GM23338 (cell line): ENCODE measurements around the gene RPS26. TPM values are rescaled to one million over a fixed set of nuclear protein-coding genes. Genes with fewer than 3 reads are reported as not detected.

ENCODE experiments used
- ATAC-seq: fragments of 200-7000 bp; cut with Tn5 transposase; 3 replicates; pipeline ENCODE4 v1.9.1; 2020
- DNase-seq: peaks from one replicate; pipeline ENCODE4 v3.0.0-alpha.2; 2015; ENCODE audit warnings: low spot score
- H2AFZ ChIP-seq: fragments of 200-600 bp; sonication (generic); 2 replicates; pipeline ENCODE4 v1.8.0; 2016; ENCODE audit warnings: antibody characterized with exemption, mild to moderate bottlenecking, moderate library complexity
- H3F3A ChIP-seq: fragments of 200-600 bp; sonication (generic); replicated peaks from 2 replicates; pipeline ENCODE4 v1.8.0; 2017; ENCODE audit warnings: antibody characterized with exemption, mixed run types, low read depth
- H3K27ac ChIP-seq: fragments of 200-600 bp; sonication (generic); 2 replicates; pipeline ENCODE4 v1.6.1; 2016; ENCODE audit warnings: low read depth
- H3K27me3 ChIP-seq: fragments of 200-600 bp; sonication (generic); 2 replicates; pipeline ENCODE4 v1.8.0; 2016; ENCODE audit warnings: mild to moderate bottlenecking, mixed run types, moderate library complexity; ENCODE audit not compliant: insufficient read depth
- H3K36me3 ChIP-seq: fragments of 200-600 bp; sonication (generic); 2 replicates; pipeline ENCODE4 v1.8.0; 2016; ENCODE audit warnings: mild to moderate bottlenecking; ENCODE audit not compliant: insufficient read depth
- H3K4me1 ChIP-seq: fragments of 200-600 bp; sonication (generic); 2 replicates; pipeline ENCODE4 v1.8.0; 2016; ENCODE audit warnings: mild to moderate bottlenecking, moderate library complexity; ENCODE audit not compliant: insufficient read depth
- H3K4me2 ChIP-seq: fragments of 200-600 bp; sonication (generic); 2 replicates; pipeline ENCODE4 v1.7.1; 2017; ENCODE audit warnings: mixed run types
- H3K4me3 ChIP-seq: fragments of 200-600 bp; sonication (generic); 2 replicates; pipeline ENCODE4 v1.6.1; 2016; ENCODE audit warnings: mixed run types
- H3K79me2 ChIP-seq: fragments of 200-600 bp; sonication (generic); replicated peaks from 2 replicates; pipeline ENCODE4 v1.8.0; 2017; ENCODE audit warnings: mild to moderate bottlenecking; ENCODE audit not compliant: insufficient read depth
- H3K9me2 ChIP-seq: fragments of 200-600 bp; sonication (generic); 2 replicates; pipeline ENCODE4 v1.8.0; 2017; ENCODE audit not compliant: insufficient read depth
- H4K20me1 ChIP-seq: fragments of 200-600 bp; sonication (generic); replicated peaks from 2 replicates; pipeline ENCODE4 v1.8.0; 2017; ENCODE audit warnings: mild to moderate bottlenecking; ENCODE audit not compliant: insufficient read depth
- H3K27ac Mint-ChIP-seq: 2 replicates; pipeline ENCODE4 v1.8.0; 2020; ENCODE audit warnings: inconsistent platforms, mild to moderate bottlenecking, moderate library complexity, mixed read lengths
- H3K27me3 Mint-ChIP-seq: 3 replicates; pipeline ENCODE4 v1.8.0; 2022; ENCODE audit warnings: low read depth, mild to moderate bottlenecking, moderate library complexity, mixed read lengths, inconsistent platforms; ENCODE audit not compliant: insufficient read depth, poor library complexity
- H3K36me3 Mint-ChIP-seq: 3 replicates; pipeline ENCODE4 v1.8.0; 2021; ENCODE audit warnings: low read depth, mild to moderate bottlenecking, inconsistent platforms, moderate library complexity, mixed read lengths
- H3K4me1 Mint-ChIP-seq: 3 replicates; pipeline ENCODE4 v1.8.0; 2020; ENCODE audit warnings: mild to moderate bottlenecking, inconsistent platforms, mixed read lengths
- H3K4me3 Mint-ChIP-seq: 3 replicates; pipeline ENCODE4 v1.8.0; 2021; ENCODE audit warnings: moderate library complexity, mild to moderate bottlenecking, inconsistent platforms, mixed read lengths
- H3K9me3 Mint-ChIP-seq: 3 replicates; pipeline ENCODE4 v1.8.0; 2020; ENCODE audit warnings: moderate library complexity, mild to moderate bottlenecking, inconsistent platforms, mixed read lengths
- CREB1 ChIP-seq: fragments of 250-450 bp; sonication (Bioruptor Pico); IDR thresholded peaks from 2 replicates; pipeline ENCODE4 v1.5.0; 2020; ENCODE audit warnings: low read depth, mild to moderate bottlenecking, moderate library complexity
- CTCF ChIP-seq, 2 experiments: fragments of 200-600 bp in 1 of 2; sonication (generic) in 1 of 2; conservative IDR thresholded peaks; 2 replicates each; pipeline versions ENCODE4 v1.5.1 to v1.6.1; 2016 to 2017; ENCODE audit warnings: antibody characterized with exemption in 2 of 2, low read depth in 2 of 2, mild to moderate bottlenecking in 2 of 2, moderate library complexity in 1 of 2
- ETS1 ChIP-seq: IDR thresholded peaks from 2 replicates; pipeline ENCODE4 v1.6.1; 2016; ENCODE audit warnings: antibody characterized with exemption
- EZH2 ChIP-seq: fragments of 200-600 bp; sonication (generic); IDR thresholded peaks from one replicate; pipeline ENCODE4 v1.8.0; 2017; ENCODE audit warnings: antibody characterized with exemption, mild to moderate bottlenecking, low read depth; ENCODE audit not compliant: unreplicated experiment
- EZH2phosphoT487 ChIP-seq: fragments of 200-600 bp; sonication (generic); IDR thresholded peaks from one replicate; pipeline ENCODE4 v1.8.1; 2018; ENCODE audit warnings: antibody characterized with exemption; ENCODE audit not compliant: unreplicated experiment
- JUNB ChIP-seq: IDR thresholded peaks from one replicate; pipeline ENCODE4 v1.6.1; 2016; ENCODE audit warnings: antibody characterized with exemption; ENCODE audit not compliant: unreplicated experiment
- NANOG ChIP-seq: IDR thresholded peaks from 2 replicates; pipeline ENCODE4 v1.6.1; 2016; ENCODE audit warnings: antibody characterized with exemption, borderline replicate concordance
- POLR2AphosphoS5 ChIP-seq: IDR thresholded peaks from 2 replicates; pipeline ENCODE4 v1.6.1; 2016; ENCODE audit warnings: antibody characterized with exemption, low read depth
- REST ChIP-seq: IDR thresholded peaks from one replicate; pipeline ENCODE4 v1.6.1; 2018; ENCODE audit warnings: antibody characterized with exemption; ENCODE audit not compliant: unreplicated experiment
- STAT1 ChIP-seq: IDR thresholded peaks from one replicate; pipeline ENCODE4 v1.6.1; 2016; ENCODE audit warnings: antibody characterized with exemption; ENCODE audit not compliant: unreplicated experiment
- ZNF114 ChIP-seq: fragments of 250-450 bp; sonication (Bioruptor Pico); IDR thresholded peaks from 2 replicates; pipeline ENCODE4 v1.5.0; 2020; ENCODE audit warnings: mild to moderate bottlenecking, moderate library complexity
- ZNF331 ChIP-seq: fragments of 250-450 bp; sonication (Bioruptor Pico); IDR thresholded peaks from 2 replicates; pipeline ENCODE4 v1.5.0; 2020; ENCODE audit warnings: low read depth, mild to moderate bottlenecking, moderate library complexity
- ZNF462 ChIP-seq: fragments of 250-450 bp; sonication (Bioruptor Pico); IDR thresholded peaks from 2 replicates; pipeline ENCODE4 v1.5.0; 2020; ENCODE audit warnings: mild to moderate bottlenecking, moderate library complexity
- polyA plus RNA-seq: library from polyadenylated mRNA; unstranded; fragments of >200 nt; fragmentation: Nextera tagmentation; extraction: Ambion mirVana; gene quantifications from 2 replicates; pipeline ENCODE4 v1.2.1, GENCODE V29; 2016
- total RNA-seq: library from RNA; depleted of rRNA; stranded (reverse); fragments of >200 nt; shearing (Covaris generic); gene quantifications from 2 replicates; pipeline ENCODE4 v1.2.3, GENCODE V29; 2014

Gene RPS26
- total and polyA plus RNA-seq, 2 experiments from 2014 or later, result 655 to 772 TPM

GRCh38 chr12:56087220-56087619 lies 45.5 kb downstream of the RPS26 start:
- Histone ChIP-seq H2AFZ (no peak overlapping the region), H3K27ac (no peak overlapping the region), H3K79me2 (peaks cover 16% of the 10 kb centered on the region), H3F3A (peaks cover 19% of the 10 kb centered on the region; the same call in 1 of the 2 replicates), H3K9me2 (no peaks in the 10 kb centered on the region), H3K4me2 (no peak overlapping the region), H3K27me3 (no peaks in the 10 kb centered on the region), H4K20me1 (peaks cover 17% of the 10 kb centered on the region), H3K4me1 (peaks cover 8% of the 10 kb centered on the region), H3K36me3 (peaks cover 36% of the 10 kb centered on the region), H3K4me3 (no peak overlapping the region)
- TF ChIP-seq EZH2, result no peak
- TF ChIP-seq REST, result no peak
- TF ChIP-seq ZNF114 (CRISPR knock-in tag), result no peak
- no peak for TF ChIP-seq ETS1
- no peak for TF ChIP-seq ZNF331 (CRISPR knock-in tag)
- TF ChIP-seq ZNF462, result no peak
- no peak for TF ChIP-seq STAT1
- TF ChIP-seq EZH2phosphoT487, result no peak
- TF ChIP-seq NANOG, result no peak
- no peak for TF ChIP-seq CREB1 (CRISPR knock-in tag)
- no peak for TF ChIP-seq POLR2AphosphoS5
- TF ChIP-seq CTCF (conservative IDR thresholded peaks at IDR 0.05; ENCODE audit: low read depth in 2 of 2), result no peak
- TF ChIP-seq JUNB, result no peak
- Mint-ChIP-seq H3K27me3 (peaks cover 5% of the 10 kb centered on the region), H3K9me3 (no peaks in the 10 kb centered on the region), H3K4me3 (no peak overlapping the region), H3K36me3 (peaks cover 80% of the 10 kb centered on the region), H3K4me1 (peaks cover 16% of the 10 kb centered on the region), H3K27ac (no peak overlapping the region)
- DNase-seq (no peak), ATAC-seq (peak; percentile 14; the same call in 1 of the 3 replicates)
